ENCODE results near the gene FGF21.

The FGF21 gene

GRCh38 chr19:48731452-48731851 is 23.9 kb upstream of the FGF21 start:
- ATAC-seq (ENCODE audit: low read depth) (no peak), DNase-seq (ENCODE audit: low spot score) (no peak)
- no peak overlapping the region for H3K27ac ChIP-seq (ENCODE audit: poor library complexity, severe bottlenecking)
- no peaks in the 10 kb centered on the region for H3K4me1 ChIP-seq (ENCODE audit: insufficient read depth, poor library complexity, severe bottlenecking)
- no peak overlapping the region for H3K4me3 ChIP-seq (ENCODE audit: severe bottlenecking)
- TF ChIP-seq, protein P1, sequence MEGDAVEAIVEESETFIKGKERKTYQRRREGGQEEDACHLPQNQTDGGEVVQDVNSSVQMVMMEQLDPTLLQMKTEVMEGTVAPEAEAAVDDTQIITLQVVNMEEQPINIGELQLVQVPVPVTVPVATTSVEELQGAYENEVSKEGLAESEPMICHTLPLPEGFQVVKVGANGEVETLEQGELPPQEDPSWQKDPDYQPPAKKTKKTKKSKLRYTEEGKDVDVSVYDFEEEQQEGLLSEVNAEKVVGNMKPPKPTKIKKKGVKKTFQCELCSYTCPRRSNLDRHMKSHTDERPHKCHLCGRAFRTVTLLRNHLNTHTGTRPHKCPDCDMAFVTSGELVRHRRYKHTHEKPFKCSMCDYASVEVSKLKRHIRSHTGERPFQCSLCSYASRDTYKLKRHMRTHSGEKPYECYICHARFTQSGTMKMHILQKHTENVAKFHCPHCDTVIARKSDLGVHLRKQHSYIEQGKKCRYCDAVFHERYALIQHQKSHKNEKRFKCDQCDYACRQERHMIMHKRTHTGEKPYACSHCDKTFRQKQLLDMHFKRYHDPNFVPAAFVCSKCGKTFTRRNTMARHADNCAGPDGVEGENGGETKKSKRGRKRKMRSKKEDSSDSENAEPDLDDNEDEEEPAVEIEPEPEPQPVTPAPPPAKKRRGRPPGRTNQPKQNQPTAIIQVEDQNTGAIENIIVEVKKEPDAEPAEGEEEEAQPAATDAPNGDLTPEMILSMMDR (IDR thresholded peaks at IDR 0.05; ENCODE audit: poor library complexity, severe bottlenecking): no peak
- H3K27me3 ChIP-seq (ENCODE audit: insufficient read depth, poor library complexity, severe bottlenecking): no peaks in the 10 kb centered on the region
- no peaks in the 10 kb centered on the region for H3K9me3 ChIP-seq (ENCODE audit: severe bottlenecking)
- no peaks in the 10 kb centered on the region for H3K36me3 ChIP-seq (ENCODE audit: low read depth)

GRCh38 chr19:48734625-48735024 is 20.7 kb upstream of the FGF21 start:
- Histone ChIP-seq H3K27me3 (ENCODE audit: insufficient read depth, poor library complexity, severe bottlenecking) (no peaks in the 10 kb centered on the region), H3K9me3 (ENCODE audit: severe bottlenecking) (no peaks in the 10 kb centered on the region), H3K4me3 (ENCODE audit: severe bottlenecking) (no peak overlapping the region), H3K27ac (ENCODE audit: poor library complexity, severe bottlenecking) (no peak overlapping the region), H3K4me1 (ENCODE audit: insufficient read depth, poor library complexity, severe bottlenecking) (no peaks in the 10 kb centered on the region), H3K36me3 (ENCODE audit: low read depth) (no peaks in the 10 kb centered on the region)
- DNase-seq (ENCODE audit: low spot score): no peak
- ATAC-seq (ENCODE audit: low read depth): no peak
- TF ChIP-seq, protein P1 (IDR thresholded peaks at IDR 0.05; ENCODE audit: poor library complexity, severe bottlenecking): no peak

GRCh38 chr19:48735031-48735615 is 20.2 kb upstream of the FGF21 start:
- no peaks in the 10 kb centered on the region for H3K36me3 ChIP-seq (ENCODE audit: low read depth)
- no peaks in the 10 kb centered on the region for H3K9me3 ChIP-seq (ENCODE audit: severe bottlenecking)
- peak; percentile 45; the same call in 2 of the 3 replicates for ATAC-seq (ENCODE audit: low read depth)
- H3K27me3 ChIP-seq (ENCODE audit: insufficient read depth, poor library complexity, severe bottlenecking): no peaks in the 10 kb centered on the region
- peak overlapping the region; percentile 14 for H3K4me3 ChIP-seq (ENCODE audit: severe bottlenecking)
- TF ChIP-seq, protein P1 (IDR thresholded peaks at IDR 0.05; ENCODE audit: poor library complexity, severe bottlenecking): no peak
- H3K27ac ChIP-seq (ENCODE audit: poor library complexity, severe bottlenecking): no peak overlapping the region
- H3K4me1 ChIP-seq (ENCODE audit: insufficient read depth, poor library complexity, severe bottlenecking): no peaks in the 10 kb centered on the region
- no peak for DNase-seq (ENCODE audit: low spot score)

DNA sequence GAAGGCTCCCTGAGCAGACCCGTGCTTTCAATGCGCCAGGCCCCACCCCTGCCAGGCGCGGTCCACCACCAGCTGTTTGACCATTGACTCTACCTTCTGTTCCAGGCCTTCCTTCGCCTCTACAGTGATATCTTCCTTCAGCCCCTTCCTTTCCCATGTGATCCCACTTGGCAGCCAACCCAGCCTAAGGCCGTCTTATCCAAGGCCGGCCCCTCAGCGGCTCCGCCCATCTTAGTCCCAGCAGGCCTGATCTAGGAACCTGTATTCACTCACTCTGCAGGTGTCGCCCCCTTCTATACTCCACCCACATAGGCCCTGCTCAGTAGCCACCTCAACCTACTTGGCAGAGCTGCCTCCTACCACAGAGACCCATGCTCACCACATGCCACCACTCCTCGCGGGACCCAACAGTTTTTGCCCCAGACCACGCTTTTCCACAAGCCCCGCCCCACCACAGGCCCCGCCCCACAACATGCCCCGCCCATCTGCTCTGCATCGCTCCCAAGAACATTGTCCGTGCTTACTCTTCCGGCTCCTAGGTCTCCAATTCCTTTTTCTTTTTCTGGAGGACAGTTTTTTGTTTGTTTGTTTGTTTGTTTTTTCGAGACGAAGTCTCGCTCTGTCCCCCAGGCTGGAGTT is 17.8 kb upstream of the FGF21 start:
- Histone ChIP-seq H3K4me1 (ENCODE audit: insufficient read depth, poor library complexity, severe bottlenecking) (peaks cover 11% of the 10 kb centered on the region), H3K27me3 (ENCODE audit: insufficient read depth, poor library complexity, severe bottlenecking) (no peaks in the 10 kb centered on the region), H3K9me3 (ENCODE audit: severe bottlenecking) (no peaks in the 10 kb centered on the region), H3K4me3 (ENCODE audit: severe bottlenecking) (no peak overlapping the region), H3K36me3 (ENCODE audit: low read depth) (no peaks in the 10 kb centered on the region), H3K27ac (ENCODE audit: poor library complexity, severe bottlenecking) (no peak overlapping the region)
- DNase-seq (ENCODE audit: low spot score): no peak
- no peak for ATAC-seq (ENCODE audit: low read depth)
- TF ChIP-seq, protein P1 (IDR thresholded peaks at IDR 0.05; ENCODE audit: poor library complexity, severe bottlenecking): no peak

Measured in RWPE2 (cell line).